ENCODE results near the gene S100PBP. TPM values are rescaled to one million over a fixed set of nuclear protein-coding genes. Genes with fewer than 3 reads are reported as not detected.
A peak's percentile ranks its signal among the peaks of the same experiment; 100 is the strongest.

Gene S100PBP
- total and polyA plus RNA-seq, 10 donors = 15.5 to 76.3 (median 52.0) TPM

GRCh38 chr1:32873484-32873883 is 56.0 kb downstream of the S100PBP start:
- TF ChIP-seq POLR2A (IDR thresholded peaks at IDR 0.05) (no peak), CTCF (IDR thresholded peaks at IDR 0.05 in 8 of 11, conservative IDR thresholded peaks at IDR 0.05 in 3 of 11) (no peak), POLR2AphosphoS5 (IDR thresholded peaks at IDR 0.05) (no peak)
- Histone ChIP-seq H3K27ac (no peak overlapping the region), H3K36me3 (peaks cover 0 to 5% (median 0%) of the 10 kb centered on the region in 6 donors), H3K9me3 (no peaks in the 10 kb centered on the region), H3K27me3 (replicated peaks in 1 of 7) (peaks cover 0 to 91% (median 29%) of the 10 kb centered on the region in 7 donors), H3K4me3 (no peak overlapping the region), H3K4me1 (peaks cover 8 to 40% (median 27%) of the 10 kb centered on the region in 6 donors)
- intact Hi-C loops (cut with DNase I; ENCODE audit: low total_unique reads) = loop anchor here (5.0 kb wide), 1 partner anchor 161 kb away; no protein-coding TSS in a partner anchor
- 71 to 86% (median 76%) methylated on average over 5 of the region's 5 CpGs for WGBS, 5 donors
- DNase-seq = peak; percentile 24

- Histone ChIP-seq H3K4me3 (no peak overlapping the region), H3K27me3 (replicated peaks in 1 of 7) (peaks cover 0 to 95% (median 24%) of the 10 kb centered on the region in 7 donors), H3K36me3 (no peaks in the 10 kb centered on the region), H3K9me3 (no peaks in the 10 kb centered on the region), H3K27ac (no peak overlapping the region), H3K4me1 (peaks cover 7 to 35% (median 24%) of the 10 kb centered on the region in 6 donors)
- intact Hi-C loops (cut with DNase I; ENCODE audit: low total_unique reads) = loop anchor here (5.0 kb wide), 1 partner anchor 163 kb away; no protein-coding TSS in a partner anchor
- WGBS, 5 donors = 71 to 83% (median 74%) methylated on average over 5 of the region's 5 CpGs
- TF ChIP-seq POLR2A (IDR thresholded peaks at IDR 0.05) = no peak
- TF ChIP-seq POLR2AphosphoS5 (IDR thresholded peaks at IDR 0.05) = no peak
- no peak for TF ChIP-seq CTCF (IDR thresholded peaks at IDR 0.05 in 8 of 11, conservative IDR thresholded peaks at IDR 0.05 in 3 of 11)
- peak; percentile 41 for DNase-seq
Observed at GRCh38 chr1:32874860-32875752, 57.7 kb downstream of the S100PBP start.

GRCh38 chr1:32876341-32877210 is 59.1 kb downstream of the S100PBP start:
- intact Hi-C loops (cut with DNase I; ENCODE audit: low total_unique reads) = no loop called here
- Histone ChIP-seq H3K27ac (no peak overlapping the region), H3K4me3 (no peak overlapping the region), H3K27me3 (replicated peaks in 1 of 7) (peaks cover 0 to 82% (median 16%) of the 10 kb centered on the region in 7 donors), H3K36me3 (no peaks in the 10 kb centered on the region), H3K9me3 (no peaks in the 10 kb centered on the region), H3K4me1 (peaks cover 0 to 23% (median 14%) of the 10 kb centered on the region in 6 donors)
- TF ChIP-seq POLR2A (IDR thresholded peaks at IDR 0.05) (no peak), POLR2AphosphoS5 (IDR thresholded peaks at IDR 0.05) (peak in 1 of 3 donors; percentile 40), CTCF (IDR thresholded peaks at IDR 0.05 in 8 of 11, conservative IDR thresholded peaks at IDR 0.05 in 3 of 11) (peak; percentile 42 to 91 (median 84))
- WGBS, 5 donors = 26 to 46% (median 27%) methylated on average over 7 to 16 of the region's 16 CpGs
- peak; percentile 89 for DNase-seq
